ENCODE data around the gene FYTTD1.

The FYTTD1 gene

DNA sequence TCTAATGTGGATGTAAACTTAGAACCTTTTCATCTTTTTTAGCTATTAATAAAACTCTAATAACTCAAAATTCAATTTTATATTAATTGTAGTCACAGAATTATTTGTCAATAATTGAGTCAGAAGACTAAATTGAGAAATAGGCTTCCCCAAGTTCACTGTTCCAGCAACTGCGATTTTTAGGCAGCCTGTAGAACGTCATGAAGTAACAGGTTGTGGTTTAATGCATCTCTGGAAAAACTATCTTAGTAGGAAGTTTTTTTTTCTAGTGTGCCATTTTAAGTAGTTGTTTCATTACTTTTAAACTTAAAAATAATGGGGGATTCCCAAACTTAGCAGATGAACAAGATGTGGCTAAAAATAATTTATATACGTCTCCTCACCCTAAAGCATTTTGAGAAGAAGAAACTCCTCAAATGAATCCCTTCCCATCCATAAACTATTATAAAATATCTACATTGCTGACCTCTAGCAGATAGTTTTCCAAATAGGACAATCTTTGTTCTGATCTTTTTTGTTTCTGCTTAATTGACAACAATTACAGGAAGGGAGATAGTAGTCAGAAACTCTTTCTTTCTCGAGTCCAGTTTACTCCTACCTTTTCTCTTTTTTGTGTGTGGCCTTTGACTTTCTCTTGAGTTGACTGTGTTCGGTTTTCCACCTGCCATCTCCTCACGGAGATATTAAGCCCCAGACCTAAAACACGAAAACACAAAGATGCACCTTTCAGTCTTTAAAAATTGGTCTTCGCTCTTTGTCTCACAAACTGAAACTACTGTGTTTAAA is 84.4 kb downstream of the FYTTD1 start:
- DNase-seq (ENCODE audit: low read depth in 2 of 2), result no peak

DNA sequence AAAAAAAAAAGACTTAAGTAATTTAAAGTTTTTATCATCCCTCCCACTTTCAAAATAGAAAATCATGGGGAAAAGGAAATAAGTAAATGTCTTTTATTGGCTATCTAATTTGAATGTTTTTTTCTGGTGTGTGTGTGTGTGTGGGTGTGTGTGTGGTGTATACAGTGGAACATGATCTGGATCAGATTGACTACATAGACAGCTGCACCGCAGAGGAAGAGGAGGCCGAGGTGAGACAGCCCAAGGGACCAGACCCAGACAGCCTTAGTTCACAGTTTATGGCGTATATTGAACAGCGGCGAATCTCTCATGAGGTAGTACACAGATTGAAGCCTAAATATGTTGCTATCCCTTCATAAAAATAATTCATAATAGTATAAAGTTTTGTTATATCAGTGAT is 85.8 kb downstream of the FYTTD1 start:
- DNase-seq (ENCODE audit: low read depth in 2 of 2), result no peak

DNA sequence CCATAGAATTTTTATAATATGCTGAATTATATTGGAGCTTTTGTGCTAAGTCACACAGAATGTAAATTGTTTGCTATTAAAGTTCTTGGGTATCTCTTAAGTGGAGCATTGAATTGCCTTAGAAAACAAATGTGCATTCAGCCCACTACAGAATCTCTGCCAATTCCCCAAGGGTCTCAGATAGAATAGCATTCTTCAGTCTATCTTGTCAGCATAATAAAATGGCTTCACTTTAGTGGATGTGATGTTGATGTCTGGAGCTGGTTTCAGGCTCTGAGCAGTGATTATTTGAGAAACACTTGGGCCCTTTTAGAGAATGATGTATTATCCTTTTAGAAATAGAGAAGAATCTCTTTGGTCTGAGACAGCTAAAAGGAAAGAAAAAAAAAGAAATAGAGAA is 86.6 kb downstream of the FYTTD1 start:
- DNase-seq (ENCODE audit: low read depth in 2 of 2), result no peak

Measured in stimulated activated CD8-positive, alpha-beta memory T cell treated with anti-CD3 and anti-CD28 coated beads, Interleukin-7, amount 100 ng/mL, for 4 hours (primary cell).